Activated CD4-positive, alpha-beta T cell treated with anti-CD3 and anti-CD28 coated beads, Interleukin-2, amount 10 ng/mL, durations not matched to agents 24 days and 14 days (primary cell): ENCODE results near the gene AAMP. TPM values are rescaled to one million over a fixed set of nuclear protein-coding genes. Genes with fewer than 3 reads are reported as not detected.
A peak's percentile ranks its signal among the peaks of the same experiment; 100 is the strongest.

Experiments
- DNase-seq: peaks from one replicate; pipeline ENCODE4 v3.0.0; 2022
- H3K27ac Mint-ChIP-seq: one replicate; pipeline ENCODE4 v1.8.0; 2022; ENCODE audit warnings: mild to moderate bottlenecking, mixed read lengths
- H3K27me3 Mint-ChIP-seq: one replicate; pipeline ENCODE4 v1.8.0; 2022; ENCODE audit warnings: mixed read lengths
- H3K36me3 Mint-ChIP-seq: one replicate; pipeline ENCODE4 v1.8.0; 2022; ENCODE audit warnings: low read depth, mild to moderate bottlenecking, mixed read lengths
- H3K4me1 Mint-ChIP-seq: one replicate; pipeline ENCODE4 v1.8.0; 2021; ENCODE audit warnings: mixed read lengths
- H3K4me3 Mint-ChIP-seq: one replicate; pipeline ENCODE4 v1.8.0; 2022; ENCODE audit warnings: mild to moderate bottlenecking, moderate library complexity, mixed read lengths
- H3K9me3 Mint-ChIP-seq: one replicate; pipeline ENCODE4 v1.8.0; 2021; ENCODE audit warnings: mixed read lengths
- intact Hi-C: fragments of 100-400 bp; cut with micrococcal nuclease; formaldehyde crosslinking; loops from one replicate; pipeline ENCODE4 v1.15.1; 2023
- total RNA-seq: library from RNA; stranded (reverse); gene quantifications from 2 replicates; pipeline ENCODE4 v1.2.3, GENCODE V29; 2022

Gene AAMP
- total RNA-seq, 1 donor from 2014 or later, result 89.0 TPM

DNA sequence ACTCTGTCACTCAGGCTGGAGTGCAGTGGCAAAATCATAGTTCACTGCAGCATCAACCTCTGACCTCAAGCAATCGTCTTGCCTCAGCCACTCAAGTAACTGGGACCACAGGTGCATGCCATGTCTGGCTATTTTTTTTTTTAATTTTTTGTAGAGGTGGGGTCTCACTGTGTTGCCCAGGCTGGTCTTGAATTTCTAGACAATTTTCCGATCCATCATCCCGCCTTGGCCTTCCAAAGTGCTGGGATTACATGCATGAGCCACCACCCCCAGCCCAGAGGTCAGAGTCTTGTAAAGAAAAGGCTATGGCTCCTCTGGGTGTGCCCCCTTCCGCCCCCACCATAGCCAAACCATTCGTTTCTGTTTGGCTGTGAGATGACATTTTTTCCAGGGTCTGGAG, 35.4 kb upstream of the AAMP start:
- Mint-ChIP-seq H3K27me3 (peaks cover 2% of the 10 kb centered on the region), H3K4me1 (peaks cover 12% of the 10 kb centered on the region), H3K27ac (no peak overlapping the region), H3K36me3 (no peaks in the 10 kb centered on the region), H3K4me3 (no peak overlapping the region), H3K9me3 (no peaks in the 10 kb centered on the region)
- intact Hi-C loops, result no loop called here
- DNase-seq, result no peak

DNA sequence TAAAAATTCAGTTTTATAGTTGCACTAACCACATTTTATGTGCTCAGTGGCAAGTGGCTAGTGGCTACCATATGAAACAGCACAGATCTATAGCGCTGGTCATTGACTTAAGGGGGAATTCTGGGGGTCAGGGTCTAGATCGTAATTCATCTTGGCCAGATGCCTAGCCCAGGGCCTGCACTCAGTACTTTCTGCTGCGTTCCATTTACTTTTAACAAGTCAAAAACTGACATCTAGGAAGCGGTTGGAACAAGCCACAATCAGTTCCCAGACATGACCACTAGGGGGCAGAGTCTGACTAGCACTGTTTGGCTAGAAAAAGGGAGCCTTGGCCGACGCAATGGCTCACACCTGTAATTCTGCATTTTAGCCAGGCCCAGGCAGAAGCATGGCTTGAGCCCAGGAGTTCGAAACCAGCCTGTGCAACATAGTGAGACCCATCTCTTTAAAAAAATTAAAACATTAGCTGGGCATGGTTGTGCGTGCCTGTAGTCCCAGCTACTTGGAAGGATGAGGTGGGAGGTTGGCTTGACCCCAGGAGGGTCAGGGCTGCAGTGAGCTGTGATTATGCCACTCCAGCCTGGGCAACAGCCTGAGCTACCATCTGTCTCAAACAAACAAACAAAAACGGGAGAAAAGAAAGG, 31.4 kb upstream of the AAMP start:
- H3K4me1 Mint-ChIP-seq, result peaks cover 5% of the 10 kb centered on the region
- no peaks in the 10 kb centered on the region for H3K9me3 Mint-ChIP-seq
- intact Hi-C loops, result loop anchor here (1.0 to 2.0 kb wide), 5 partner anchors 16 to 348 kb away; no protein-coding TSS in a partner anchor
- H3K4me3 Mint-ChIP-seq, result no peak overlapping the region
- no peaks in the 10 kb centered on the region for H3K36me3 Mint-ChIP-seq
- H3K27ac Mint-ChIP-seq, result no peak overlapping the region
- no peaks in the 10 kb centered on the region for H3K27me3 Mint-ChIP-seq
- DNase-seq, result peak; percentile 97

DNA sequence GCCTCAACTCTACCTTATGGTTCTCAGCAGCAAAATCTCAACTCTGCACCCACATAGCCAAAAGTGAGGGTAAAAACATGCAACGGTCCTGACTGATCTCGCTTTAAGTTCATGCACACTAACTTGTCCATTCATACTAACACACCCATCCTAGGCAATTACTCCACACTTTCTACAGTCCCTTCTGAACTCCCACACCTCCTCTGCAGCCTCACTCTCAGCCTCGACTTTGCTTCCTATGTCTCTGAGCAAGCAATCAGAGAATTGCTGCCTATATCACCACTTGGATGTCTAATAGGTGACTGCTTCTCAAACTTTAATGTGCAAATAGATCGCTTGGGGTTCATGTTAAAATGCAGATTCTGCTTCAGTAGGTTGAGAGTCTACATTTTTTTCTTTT, 30.2 kb upstream of the AAMP start:
- Mint-ChIP-seq H3K27ac (no peak overlapping the region), H3K27me3 (peaks cover 3% of the 10 kb centered on the region), H3K4me1 (peaks cover 7% of the 10 kb centered on the region), H3K9me3 (no peaks in the 10 kb centered on the region), H3K4me3 (no peak overlapping the region), H3K36me3 (no peaks in the 10 kb centered on the region)
- no peak for DNase-seq
- intact Hi-C loops, result loop anchor here (2.0 kb wide), 3 partner anchors 17 to 349 kb away; no protein-coding TSS in a partner anchor

DNA sequence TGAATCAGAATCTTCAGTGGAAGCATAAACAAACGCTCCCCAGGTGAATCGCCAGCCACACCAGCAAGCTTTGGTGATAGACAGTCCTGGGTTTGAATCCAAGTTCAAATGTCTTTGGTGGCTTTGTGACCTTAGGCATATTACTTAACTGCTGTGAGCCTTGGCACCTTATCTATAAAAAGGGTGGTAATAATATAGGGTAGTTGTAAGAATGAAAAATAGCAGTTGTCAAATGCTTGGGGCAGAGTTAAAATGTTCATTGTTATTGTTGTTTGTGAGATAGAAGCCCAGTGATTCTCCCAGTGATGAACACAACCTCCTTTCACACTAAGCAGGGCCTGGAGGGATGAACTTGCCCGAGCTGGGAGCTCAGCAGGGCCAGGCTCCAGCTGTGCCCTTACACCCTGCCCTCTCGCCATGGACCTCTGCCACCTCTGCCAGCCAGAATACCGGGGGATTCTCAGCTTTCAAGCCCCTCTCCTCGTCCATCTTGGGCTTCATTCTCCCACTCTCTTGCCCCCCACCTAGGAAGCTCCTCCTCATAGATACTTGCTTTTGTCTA, 28.5 kb upstream of the AAMP start:
- Mint-ChIP-seq H3K27ac (no peak overlapping the region), H3K4me1 (peaks cover 11% of the 10 kb centered on the region), H3K27me3 (peaks cover 3% of the 10 kb centered on the region), H3K4me3 (no peak overlapping the region), H3K9me3 (no peaks in the 10 kb centered on the region), H3K36me3 (no peaks in the 10 kb centered on the region)
- intact Hi-C loops, result no loop called here
- no peak for DNase-seq

DNA sequence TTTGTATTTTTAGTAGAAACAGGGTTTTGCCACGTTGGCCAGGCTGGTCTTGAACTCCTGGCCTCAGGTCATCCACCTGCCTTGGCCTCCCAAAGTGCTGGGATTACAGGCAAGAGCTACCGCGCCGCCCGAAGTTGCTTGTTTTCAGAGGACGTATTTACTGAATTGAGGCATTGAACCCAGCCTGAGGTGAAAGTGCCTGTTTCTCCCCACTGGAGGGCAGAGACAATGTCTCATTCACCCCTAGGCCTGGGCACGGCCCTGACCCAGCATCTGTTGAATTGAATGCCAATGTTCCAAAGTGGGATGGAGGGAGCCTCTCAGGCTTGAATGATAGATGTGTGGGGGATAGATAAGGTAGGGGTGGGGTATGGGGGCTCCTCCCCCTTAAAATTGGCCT, 26.9 kb upstream of the AAMP start:
- Mint-ChIP-seq H3K36me3 (no peaks in the 10 kb centered on the region), H3K4me3 (no peak overlapping the region), H3K4me1 (peaks cover 17% of the 10 kb centered on the region), H3K27ac (no peak overlapping the region), H3K27me3 (peaks cover 3% of the 10 kb centered on the region), H3K9me3 (no peaks in the 10 kb centered on the region)
- DNase-seq, result peak; percentile 55
- intact Hi-C loops, result no loop called here

DNA sequence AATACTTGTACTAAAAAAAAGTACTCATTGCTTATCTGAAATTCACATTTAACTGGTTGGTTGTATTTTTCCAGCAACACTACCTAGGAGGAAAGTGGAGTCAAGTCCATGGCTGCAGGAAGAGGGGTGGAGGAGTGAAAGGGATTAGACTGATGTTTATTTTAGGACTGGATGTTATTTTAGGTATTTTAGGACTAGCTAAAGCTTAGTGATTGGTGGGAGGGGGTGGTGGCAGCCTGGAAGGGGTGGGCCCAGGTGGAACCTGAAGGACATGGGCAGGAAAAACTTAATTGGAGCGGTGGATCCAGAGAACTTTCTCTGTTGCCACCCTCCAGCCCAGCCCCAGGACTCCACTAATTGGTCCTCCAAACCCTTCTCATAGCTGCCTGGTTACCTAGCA, 26.3 kb upstream of the AAMP start:
- H3K27ac Mint-ChIP-seq, result no peak overlapping the region
- H3K4me1 Mint-ChIP-seq, result peaks cover 18% of the 10 kb centered on the region
- peaks cover 3% of the 10 kb centered on the region for H3K27me3 Mint-ChIP-seq
- no peak for DNase-seq
- no peaks in the 10 kb centered on the region for H3K9me3 Mint-ChIP-seq
- no peak overlapping the region for H3K4me3 Mint-ChIP-seq
- intact Hi-C loops, result no loop called here
- H3K36me3 Mint-ChIP-seq, result no peaks in the 10 kb centered on the region

DNA sequence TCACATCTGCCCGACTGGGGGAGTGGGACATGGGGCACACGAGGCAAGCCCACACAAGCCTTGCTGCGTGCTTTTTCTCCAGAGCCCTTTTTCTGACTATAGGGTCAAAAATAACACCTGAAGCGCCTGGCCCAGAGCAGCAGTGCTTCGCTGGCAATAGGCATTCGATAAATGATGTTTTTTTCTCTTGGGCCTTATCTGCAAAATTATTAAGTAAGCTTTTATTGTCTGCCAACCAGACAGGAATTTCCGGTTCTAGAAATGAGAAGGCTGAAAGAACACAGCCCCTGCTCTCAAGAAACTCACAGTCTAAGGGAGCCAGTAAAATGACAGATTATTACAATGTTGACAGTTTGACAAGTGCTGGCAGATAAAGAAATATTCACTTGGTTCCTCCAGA, 25.1 kb upstream of the AAMP start:
- H3K9me3 Mint-ChIP-seq, result no peaks in the 10 kb centered on the region
- peaks cover 3% of the 10 kb centered on the region for H3K27me3 Mint-ChIP-seq
- no peaks in the 10 kb centered on the region for H3K36me3 Mint-ChIP-seq
- intact Hi-C loops, result no loop called here
- no peak for DNase-seq
- peaks cover 28% of the 10 kb centered on the region for H3K4me1 Mint-ChIP-seq
- no peak overlapping the region for H3K27ac Mint-ChIP-seq
- no peak overlapping the region for H3K4me3 Mint-ChIP-seq

DNA sequence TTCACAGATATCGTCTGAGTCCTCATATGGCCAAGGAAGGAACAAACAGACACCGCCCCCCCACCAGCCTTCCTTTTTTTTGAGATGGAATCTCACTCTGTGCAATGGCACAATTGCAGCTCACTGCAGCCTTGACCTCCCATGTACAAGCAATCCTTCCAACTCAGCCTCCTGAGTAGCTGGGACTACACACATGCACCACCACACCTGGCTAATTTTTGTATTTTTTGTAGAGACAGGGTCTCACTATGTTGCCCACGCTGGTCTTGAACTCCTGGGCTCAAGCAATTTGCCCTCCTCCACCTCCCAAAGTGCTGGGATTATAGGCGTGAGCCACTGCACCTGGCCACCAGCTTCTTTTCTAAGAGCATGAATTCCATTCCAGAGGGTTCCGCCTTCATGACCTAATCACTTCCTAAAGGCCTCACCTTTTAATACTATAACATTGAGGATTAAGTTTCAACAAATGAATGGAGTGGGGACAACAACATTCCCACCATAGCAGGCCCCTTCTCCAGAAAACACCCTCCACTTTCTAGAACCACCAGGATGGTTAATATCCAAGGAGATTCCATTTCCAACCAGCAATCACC, 24.6 kb upstream of the AAMP start:
- DNase-seq, result no peak
- no peaks in the 10 kb centered on the region for H3K36me3 Mint-ChIP-seq
- H3K4me1 Mint-ChIP-seq, result peaks cover 33% of the 10 kb centered on the region
- peaks cover 3% of the 10 kb centered on the region for H3K27me3 Mint-ChIP-seq
- no peak overlapping the region for H3K4me3 Mint-ChIP-seq
- intact Hi-C loops, result loop anchor here (5.0 kb wide), 1 partner anchor 73 kb away; no protein-coding TSS in a partner anchor
- no peaks in the 10 kb centered on the region for H3K9me3 Mint-ChIP-seq
- H3K27ac Mint-ChIP-seq, result no peak overlapping the region

DNA sequence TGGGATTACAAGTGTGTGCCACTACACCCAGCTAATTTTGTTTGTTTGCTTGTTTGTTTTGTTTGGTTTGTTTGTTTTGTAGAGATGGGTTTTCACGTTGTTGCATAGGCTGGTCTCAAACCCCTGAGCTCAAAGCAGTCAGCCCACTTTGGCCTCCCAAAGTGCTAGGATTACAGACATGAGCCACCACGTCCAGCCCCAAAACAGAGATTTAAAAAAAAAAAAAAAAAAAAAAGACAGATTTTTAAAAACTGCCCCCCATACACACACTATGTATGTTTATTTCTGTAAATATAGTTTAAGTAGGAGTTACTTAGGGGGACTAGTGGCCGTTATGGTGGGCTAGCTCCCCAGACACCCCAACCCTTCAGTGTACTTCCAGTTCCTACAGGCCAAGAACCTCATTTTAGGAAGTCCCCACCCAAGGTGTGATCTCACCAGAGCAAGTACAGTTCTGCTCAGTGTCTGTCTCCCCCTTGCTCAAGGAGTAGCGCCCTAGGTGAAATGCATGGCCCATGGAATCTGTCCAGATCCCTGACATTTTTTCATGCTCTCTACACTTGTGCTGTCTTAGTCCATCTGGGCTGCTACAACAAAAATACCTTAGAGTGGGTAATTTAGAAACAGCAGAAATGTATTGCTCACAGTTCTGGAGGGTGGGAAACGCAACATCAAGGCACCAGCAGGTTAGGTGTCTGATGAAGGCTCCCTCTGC, 23.9 kb upstream of the AAMP start:
- H3K27ac Mint-ChIP-seq, result no peak overlapping the region
- H3K27me3 Mint-ChIP-seq, result peaks cover 3% of the 10 kb centered on the region
- peaks cover 36% of the 10 kb centered on the region for H3K4me1 Mint-ChIP-seq
- peak overlapping the region; percentile 9 for H3K4me3 Mint-ChIP-seq
- intact Hi-C loops, result loop anchor here (5.0 kb wide), 1 partner anchor 73 kb away; no protein-coding TSS in a partner anchor
- H3K9me3 Mint-ChIP-seq, result no peaks in the 10 kb centered on the region
- peak; percentile 60 for DNase-seq
- peaks cover 3% of the 10 kb centered on the region for H3K36me3 Mint-ChIP-seq

DNA sequence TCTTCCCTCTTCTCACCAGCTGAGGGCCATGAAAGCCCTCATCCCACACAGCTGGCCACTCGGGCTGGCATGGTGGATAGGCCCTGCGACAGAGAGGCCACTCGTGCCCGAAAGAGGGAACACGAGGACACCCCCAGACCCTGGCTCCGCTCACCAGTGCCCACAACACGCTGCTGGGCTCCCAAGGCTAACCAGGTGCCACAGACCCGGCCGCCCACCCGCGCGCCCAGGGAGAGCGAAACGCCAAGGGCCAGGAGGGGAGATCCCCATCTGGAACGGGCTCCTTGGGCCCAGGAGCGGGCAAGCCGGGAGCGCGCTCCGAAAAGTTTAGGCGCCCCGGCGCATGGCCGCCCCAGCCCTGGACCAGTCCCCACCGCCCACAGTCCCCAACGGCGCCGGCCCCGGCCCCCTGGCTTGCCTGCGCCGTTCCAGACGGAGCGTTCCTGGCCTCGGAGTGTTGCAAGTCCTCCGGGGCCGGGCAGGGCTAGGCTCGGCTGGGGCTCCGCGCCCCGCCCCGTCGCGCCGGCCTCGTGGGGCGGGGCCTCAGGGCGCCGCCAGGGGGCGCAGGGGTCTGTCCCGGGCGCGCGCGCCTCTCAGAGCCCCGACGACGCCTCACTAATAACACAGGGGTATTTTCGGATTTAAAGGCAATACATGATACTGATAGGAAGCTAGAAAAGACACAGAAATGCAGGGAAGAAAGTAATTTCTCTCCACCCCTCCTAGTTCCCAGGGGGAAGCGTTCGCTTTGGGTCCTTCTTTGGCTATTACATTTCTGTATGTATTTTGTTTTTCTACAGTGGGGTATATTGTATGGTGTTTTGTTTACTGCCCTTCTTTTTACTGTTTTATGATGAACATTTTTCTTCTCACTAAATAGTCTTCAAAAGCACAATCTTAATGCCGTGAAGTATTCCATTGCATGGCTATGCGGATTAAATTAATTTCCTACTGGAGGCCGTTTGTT, 22.4 kb upstream of the AAMP start, which contains the start of gene TMBIM1:
TSS of gene TMBIM1 (minus strand) at position 456 of the 967 bp plus-strand sequence. CDS start 10,362 bp downstream, outside the sequence.
- H3K36me3 Mint-ChIP-seq, result peaks cover 8% of the 10 kb centered on the region
- intact Hi-C loops, result loop anchor here (5.0 kb wide), 1 partner anchor 75 kb away; no protein-coding TSS in a partner anchor
- peaks cover 3% of the 10 kb centered on the region for H3K27me3 Mint-ChIP-seq
- H3K27ac Mint-ChIP-seq, result peak within 1 kb of the TSS; percentile 91
- peak within 1 kb of the TSS; percentile 94 for H3K4me3 Mint-ChIP-seq
- H3K4me1 Mint-ChIP-seq, result peaks cover 45% of the 10 kb centered on the region
- peak; percentile 96 for DNase-seq
- H3K9me3 Mint-ChIP-seq, result no peaks in the 10 kb centered on the region

DNA sequence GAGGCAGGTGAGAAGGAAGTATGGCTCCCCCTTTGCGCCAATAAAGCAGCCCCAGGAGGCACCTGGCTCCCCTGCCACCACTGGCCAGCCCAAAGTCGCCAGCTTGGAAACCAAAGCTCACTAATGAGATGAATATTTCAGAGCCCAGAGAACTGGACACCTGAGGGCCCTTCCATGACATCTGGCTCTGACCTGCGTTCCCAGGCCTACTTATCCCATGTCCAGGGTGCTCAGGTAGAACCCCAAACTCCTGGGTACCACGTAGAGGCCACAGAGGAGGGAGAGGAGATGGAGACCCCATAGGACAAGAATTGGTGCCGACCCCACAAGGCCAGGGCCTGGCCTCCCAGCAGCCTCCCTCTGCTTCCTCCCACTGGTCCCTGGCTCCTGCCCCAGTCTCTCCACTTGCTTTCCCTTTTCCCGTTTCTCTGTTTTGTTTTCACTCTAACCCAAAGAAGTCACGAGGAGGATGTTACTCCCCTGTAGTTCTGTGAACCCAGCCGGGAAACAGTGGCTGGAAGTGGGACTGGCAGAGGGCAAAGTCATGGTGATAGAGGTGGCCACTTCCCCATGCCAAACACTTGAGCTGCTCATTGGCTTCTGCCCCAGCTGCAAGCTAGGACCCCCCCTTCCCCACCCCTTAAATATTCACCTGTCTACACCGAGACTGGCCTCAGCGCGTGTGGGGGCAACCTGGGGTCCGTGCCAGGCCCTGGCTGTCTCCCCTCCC, 21.5 kb upstream of the AAMP start:
- intact Hi-C loops, result loop anchor here (1.0 to 5.0 kb wide), 2 partner anchors 21 to 76 kb away; partner anchors contain the start of genes AAMP and PNKD
- Mint-ChIP-seq H3K36me3 (peaks cover 11% of the 10 kb centered on the region), H3K27ac (peak overlapping the region; percentile 91), H3K27me3 (peaks cover 3% of the 10 kb centered on the region), H3K4me1 (peaks cover 54% of the 10 kb centered on the region), H3K4me3 (peak overlapping the region; percentile 94), H3K9me3 (no peaks in the 10 kb centered on the region)
- peak; percentile 70 for DNase-seq
